NCI-H2196 (cell line): ENCODE results near the gene ARFGAP3.

ENCODE experiments used
- DNase-seq: peaks from one replicate; lab custom pipeline; 2025; ENCODE audit not compliant: unreplicated experiment; lab: John Stamatoyannopoulos, UW

ARFGAP3 gene

DNA sequence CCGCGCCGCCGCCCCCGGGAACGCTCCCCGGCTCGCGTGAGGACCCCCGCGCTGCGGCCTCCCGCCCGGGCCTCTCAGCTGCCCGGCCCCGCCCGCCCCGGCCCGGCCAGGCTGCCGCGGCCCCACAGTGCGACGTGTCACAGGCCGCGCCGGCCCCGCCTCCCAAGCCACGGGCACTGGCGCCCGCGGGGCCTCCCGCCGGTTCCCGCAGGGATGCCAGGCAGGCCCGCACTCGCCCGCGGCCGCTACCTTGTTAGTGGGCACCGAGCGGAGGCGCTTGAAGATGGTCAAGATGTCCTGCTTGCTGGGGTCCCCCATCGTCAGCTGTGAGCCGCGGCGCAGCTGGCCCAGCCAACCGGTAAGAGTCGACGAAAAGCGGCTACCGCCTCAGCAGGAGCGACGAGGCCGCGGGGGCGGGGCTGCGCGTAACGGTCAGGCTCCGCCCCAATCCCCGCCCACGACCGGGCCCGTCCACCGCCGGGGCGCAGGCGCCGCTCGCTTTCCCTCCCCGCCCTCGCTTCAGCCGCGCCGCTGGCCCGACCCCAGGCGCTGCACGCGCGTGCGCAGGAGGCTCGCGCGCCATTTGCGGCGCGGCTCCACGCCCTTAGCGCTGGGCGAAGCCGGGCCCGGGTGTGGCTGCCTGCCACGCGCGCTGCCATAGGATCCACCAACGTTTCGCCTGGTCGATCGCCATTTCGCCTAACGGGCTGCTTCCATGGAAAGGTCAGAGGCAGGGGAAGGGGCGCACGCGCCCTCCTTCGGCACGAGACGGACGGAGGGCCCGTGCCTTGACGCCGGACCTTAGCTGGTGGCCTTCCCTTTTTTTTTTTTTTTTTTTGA is at the start of gene ARFGAP3:
ARFGAP3 (minus strand) TSS at position 409 of the 840 bp plus-strand sequence; CDS start at position 318, 91 bp downstream.
- peak; percentile 96 for DNase-seq

DNA sequence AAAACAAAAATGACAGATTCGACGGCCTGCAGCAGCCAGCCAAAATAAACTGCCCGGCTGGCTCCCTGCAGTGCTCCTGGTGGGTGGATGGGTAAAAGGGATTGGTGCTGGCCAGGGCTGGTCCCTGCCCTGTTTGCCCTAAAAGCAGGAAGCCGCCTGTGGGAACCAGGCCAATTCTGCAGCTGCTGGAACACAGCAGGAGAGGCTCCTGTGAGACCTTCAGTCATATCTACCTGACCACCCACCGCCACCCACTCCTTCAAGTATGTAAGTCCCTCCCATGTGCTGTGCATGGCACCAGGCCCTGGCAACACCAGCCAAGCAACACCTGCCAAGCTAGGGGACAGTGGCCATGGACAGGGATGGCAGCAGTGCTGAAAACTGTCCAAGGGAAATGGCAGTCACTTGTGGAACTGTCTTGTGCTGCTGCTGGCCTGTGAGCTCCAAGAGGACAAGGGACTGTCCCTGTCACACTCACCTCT is 48.7 kb upstream of the ARFGAP3 start:
- DNase-seq: peak; percentile 93

- DNase-seq: peak; percentile 51
Observed at GRCh38 chr22:42905217-42905616, 48.1 kb upstream of the ARFGAP3 start.

- DNase-seq: no peak
Observed at GRCh38 chr22:42904050-42904449, 47.0 kb upstream of the ARFGAP3 start.

GRCh38 chr22:42902875-42903510 is 45.9 kb upstream of the ARFGAP3 start:
- no peak for DNase-seq

GRCh38 chr22:42901790-42902508 is 44.9 kb upstream of the ARFGAP3 start:
- DNase-seq: no peak

DNA sequence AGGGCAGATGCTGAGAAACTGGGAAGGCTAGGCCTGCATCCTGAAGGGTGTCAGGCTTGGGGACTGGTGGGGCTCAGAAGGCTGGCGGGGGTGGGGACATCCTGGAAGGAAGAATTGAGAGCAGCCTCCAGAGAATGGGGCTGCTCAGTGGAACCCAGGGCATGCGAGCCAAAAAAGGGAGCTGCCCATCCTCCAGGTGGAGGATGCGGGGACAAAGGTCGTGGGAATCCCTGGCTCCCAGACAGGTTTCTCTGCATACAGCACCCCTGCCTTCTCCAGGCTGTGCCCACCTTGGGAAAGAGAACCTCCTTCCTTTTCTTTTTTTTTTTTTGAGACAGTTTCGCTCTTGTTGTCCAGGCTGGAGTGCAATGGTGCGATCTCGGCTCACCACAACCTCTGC is 40.9 kb upstream of the ARFGAP3 start:
- no peak for DNase-seq

DNA sequence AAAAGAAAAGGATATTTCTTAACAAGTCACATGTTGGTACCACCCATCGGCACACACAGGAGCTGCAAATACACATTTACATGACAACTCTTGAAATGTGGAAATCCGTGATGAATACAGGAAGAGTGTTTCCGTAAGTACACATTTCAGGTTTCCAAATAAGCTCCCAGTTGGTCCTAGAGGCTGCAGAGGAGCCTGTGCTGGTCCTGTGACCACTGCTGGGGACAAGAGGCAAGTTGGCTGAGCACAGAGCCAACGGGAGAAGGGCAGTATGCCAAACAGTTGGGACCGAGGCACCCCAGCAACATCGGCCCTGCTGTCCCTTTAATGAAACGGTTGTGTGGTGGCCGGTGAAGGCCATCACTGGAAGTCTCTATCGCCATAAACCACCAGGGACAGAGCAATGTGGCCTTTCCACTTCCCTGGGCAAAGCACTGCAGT is 38.5 kb upstream of the ARFGAP3 start:
- no peak for DNase-seq

GRCh38 chr22:42895087-42895486 is 38.0 kb upstream of the ARFGAP3 start:
- no peak for DNase-seq

DNA sequence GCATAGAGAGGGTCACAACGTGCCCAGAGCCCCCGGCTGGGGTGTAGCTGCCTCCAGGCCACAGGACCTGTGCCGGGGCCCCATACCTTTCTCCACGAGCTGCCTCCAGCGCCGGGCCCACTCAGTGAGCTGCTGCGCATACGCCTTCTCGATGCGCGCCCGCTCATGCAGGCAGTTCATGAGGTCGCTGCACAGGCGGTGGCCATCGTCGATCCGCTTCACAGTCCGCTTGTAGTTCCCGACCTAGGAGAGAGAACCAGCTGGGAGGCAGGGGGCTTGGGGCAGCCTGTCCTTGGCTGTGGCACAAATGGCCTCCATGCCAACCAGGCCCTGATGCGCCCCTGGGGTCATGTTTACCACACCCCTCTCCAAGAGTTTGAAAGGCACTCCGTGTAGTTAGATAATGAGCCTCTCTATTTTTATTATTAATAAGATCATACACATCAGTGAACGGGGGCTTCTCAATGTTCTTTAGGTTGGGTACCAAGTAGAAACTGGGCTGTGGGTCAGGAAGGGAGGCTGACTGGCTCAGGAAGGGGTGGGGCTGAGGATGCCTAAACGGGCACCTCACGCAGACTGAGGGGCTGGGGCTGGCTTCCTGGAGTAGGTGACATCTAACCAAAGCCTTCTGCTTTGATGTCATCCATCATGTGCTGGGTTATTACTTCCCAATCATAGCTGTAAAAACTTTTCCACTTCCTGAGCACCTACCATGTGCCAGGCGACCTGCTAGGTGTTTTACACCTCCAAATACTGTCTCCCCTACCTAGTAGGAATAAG is 36.5 kb upstream of the ARFGAP3 start:
- no peak for DNase-seq

- no peak for DNase-seq
Observed at GRCh38 chr22:42892571-42893316, 35.7 kb upstream of the ARFGAP3 start.

GRCh38 chr22:42892156-42892555 is 35.1 kb upstream of the ARFGAP3 start:
- no peak for DNase-seq

GRCh38 chr22:42891696-42892095 is 34.6 kb upstream of the ARFGAP3 start:
- DNase-seq: no peak

DNA sequence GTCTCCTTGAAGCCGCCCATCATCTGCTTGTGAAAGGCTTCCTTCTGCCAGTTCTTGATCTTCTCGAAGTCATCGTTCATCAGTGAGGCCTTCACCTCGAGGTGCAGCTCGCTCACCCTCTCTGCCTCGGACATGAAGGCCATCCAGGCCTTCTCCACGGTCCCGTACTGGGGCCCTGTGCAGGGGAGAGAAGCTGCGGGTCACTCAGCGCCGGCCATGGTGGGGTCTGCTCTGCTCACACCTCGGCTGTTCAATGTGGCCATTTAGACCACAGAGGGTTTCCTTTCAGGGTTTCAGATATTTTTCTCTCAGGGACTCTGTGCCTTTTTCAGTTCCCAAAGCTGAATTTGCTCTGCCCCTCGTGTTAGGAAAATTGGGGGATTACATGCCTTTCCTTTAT is 33.9 kb upstream of the ARFGAP3 start:
- no peak for DNase-seq

GRCh38 chr22:42889304-42889703 is 32.2 kb upstream of the ARFGAP3 start:
- DNase-seq: no peak

- DNase-seq: no peak
Observed at GRCh38 chr22:42887523-42888507, 30.7 kb upstream of the ARFGAP3 start.

DNA sequence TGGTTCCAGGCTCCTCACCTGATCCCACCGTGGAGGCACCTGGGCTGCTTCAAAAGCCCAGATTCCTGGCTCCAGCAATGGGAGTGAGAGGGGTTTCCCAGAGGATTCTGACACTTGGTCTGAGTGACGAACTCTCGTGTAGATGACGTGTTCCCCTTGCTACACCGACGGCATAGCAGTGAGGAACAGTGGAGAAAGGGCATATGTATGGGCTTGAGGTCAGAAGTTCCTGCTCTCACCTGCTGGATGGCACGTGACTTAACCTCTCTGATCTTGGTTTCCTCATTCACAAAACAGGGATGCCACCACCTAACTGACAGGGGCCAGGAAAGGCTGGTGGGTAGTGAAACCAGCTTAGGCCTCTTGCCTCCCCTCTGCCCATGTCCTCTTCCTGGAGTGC is 30.0 kb upstream of the ARFGAP3 start:
- no peak for DNase-seq

- no peak for DNase-seq
Observed at GRCh38 chr22:42885446-42885845, 28.4 kb upstream of the ARFGAP3 start.
